Gastrocnemius medialis (tissue), 4 donors: ENCODE results near the gene KAZN.

ENCODE experiments used
- POLR2A ChIP-seq, 2 donors: fragments of 450-650 bp; IDR thresholded peaks; one replicate each; pipeline ENCODE4 v1.6.1; 2017; ENCODE audit warnings: antibody characterized with exemption in 2 of 2, mild to moderate bottlenecking in 2 of 2, moderate library complexity in 2 of 2
- TF ChIP-seq, protein P1 (sequence below), 5 experiments: fragments of 450-650 bp in 3 of 5; fragments of 200-600 bp in 2 of 5; sonication (generic) in 2 of 5; IDR thresholded peaks in 4 of 5; conservative IDR thresholded peaks in 1 of 5; 1 replicate in 4 of 5; 2 replicates in 1 of 5; pipeline ENCODE4 v1.5.1; 2016 to 2019; ENCODE audit warnings: antibody characterized with exemption in 5 of 5, mild to moderate bottlenecking in 3 of 5, moderate library complexity in 3 of 5

DNA sequence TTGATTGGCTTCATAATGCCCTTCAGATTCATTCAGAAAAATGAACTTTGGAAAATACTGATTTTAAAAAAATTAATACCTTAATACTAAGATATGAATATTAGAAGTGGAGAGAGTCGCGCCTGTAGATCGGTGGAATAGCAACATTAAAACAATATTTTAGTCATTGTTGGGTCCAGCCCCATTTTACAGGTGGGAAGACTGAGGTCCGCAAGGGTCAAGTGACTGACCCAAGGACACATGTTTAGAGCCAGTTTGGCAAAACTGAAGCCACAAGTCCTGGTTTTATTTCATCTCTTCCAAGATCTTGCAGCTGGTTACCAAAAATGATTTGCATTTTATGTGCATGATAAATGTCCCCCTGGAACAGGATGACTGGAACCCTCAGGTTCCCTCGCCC lies 441.4 kb downstream of the KAZN start:
- TF ChIP-seq, protein P1, sequence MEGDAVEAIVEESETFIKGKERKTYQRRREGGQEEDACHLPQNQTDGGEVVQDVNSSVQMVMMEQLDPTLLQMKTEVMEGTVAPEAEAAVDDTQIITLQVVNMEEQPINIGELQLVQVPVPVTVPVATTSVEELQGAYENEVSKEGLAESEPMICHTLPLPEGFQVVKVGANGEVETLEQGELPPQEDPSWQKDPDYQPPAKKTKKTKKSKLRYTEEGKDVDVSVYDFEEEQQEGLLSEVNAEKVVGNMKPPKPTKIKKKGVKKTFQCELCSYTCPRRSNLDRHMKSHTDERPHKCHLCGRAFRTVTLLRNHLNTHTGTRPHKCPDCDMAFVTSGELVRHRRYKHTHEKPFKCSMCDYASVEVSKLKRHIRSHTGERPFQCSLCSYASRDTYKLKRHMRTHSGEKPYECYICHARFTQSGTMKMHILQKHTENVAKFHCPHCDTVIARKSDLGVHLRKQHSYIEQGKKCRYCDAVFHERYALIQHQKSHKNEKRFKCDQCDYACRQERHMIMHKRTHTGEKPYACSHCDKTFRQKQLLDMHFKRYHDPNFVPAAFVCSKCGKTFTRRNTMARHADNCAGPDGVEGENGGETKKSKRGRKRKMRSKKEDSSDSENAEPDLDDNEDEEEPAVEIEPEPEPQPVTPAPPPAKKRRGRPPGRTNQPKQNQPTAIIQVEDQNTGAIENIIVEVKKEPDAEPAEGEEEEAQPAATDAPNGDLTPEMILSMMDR (IDR thresholded peaks at IDR 0.05 in 4 of 5, conservative IDR thresholded peaks at IDR 0.05 in 1 of 5): no peak
- TF ChIP-seq POLR2A (IDR thresholded peaks at IDR 0.05): no peak
